ENCODE results near the gene SDK1. TPM values are rescaled to one million over a fixed set of nuclear protein-coding genes. Genes with fewer than 3 reads are reported as not detected.

The SDK1 gene
- total RNA-seq, 1 donor from 2014 or later = 10.4 TPM

GRCh38 chr7:3712841-3713240 is 411.8 kb downstream of the SDK1 start:
- Histone ChIP-seq H3K9me3 (no peaks in the 10 kb centered on the region), H3K36me3 (no peaks in the 10 kb centered on the region), H3K4me3 (no peak overlapping the region), H3K4me1 (no peaks in the 10 kb centered on the region), H3K27me3 (no peaks in the 10 kb centered on the region), H3K27ac (no peak overlapping the region)
- intact Hi-C loops (cut with DNase I) = no loop called here
- no peak for DNase-seq
- no peak for TF ChIP-seq CTCF (IDR thresholded peaks at IDR 0.05)
- peak; percentile 17 for ATAC-seq

GRCh38 chr7:3721422-3721821 is 420.4 kb downstream of the SDK1 start:
- Histone ChIP-seq H3K27ac (no peak overlapping the region), H3K36me3 (no peaks in the 10 kb centered on the region), H3K4me3 (no peak overlapping the region), H3K27me3 (no peaks in the 10 kb centered on the region), H3K9me3 (no peaks in the 10 kb centered on the region), H3K4me1 (no peaks in the 10 kb centered on the region)
- ATAC-seq = no peak
- intact Hi-C loops (cut with DNase I) = no loop called here
- DNase-seq = no peak
- TF ChIP-seq CTCF (IDR thresholded peaks at IDR 0.05) = no peak

- peak; percentile 10 for TF ChIP-seq CTCF (IDR thresholded peaks at IDR 0.05)
- no peaks in the 10 kb centered on the region for H3K36me3 ChIP-seq
- no peak overlapping the region for H3K27ac ChIP-seq
- ATAC-seq = peak; percentile 26
- no peak overlapping the region for H3K4me3 ChIP-seq
- no peaks in the 10 kb centered on the region for H3K27me3 ChIP-seq
- no peaks in the 10 kb centered on the region for H3K4me1 ChIP-seq
- H3K9me3 ChIP-seq = no peaks in the 10 kb centered on the region
- intact Hi-C loops (cut with DNase I) = no loop called here
- no peak for DNase-seq
These were observed 421.4 kb downstream of the SDK1 start for GRCh38 chr7:3722396-3722922.

- no peak for DNase-seq
- Histone ChIP-seq H3K36me3 (no peaks in the 10 kb centered on the region), H3K27ac (no peak overlapping the region), H3K27me3 (no peaks in the 10 kb centered on the region), H3K4me1 (no peaks in the 10 kb centered on the region), H3K9me3 (no peaks in the 10 kb centered on the region), H3K4me3 (no peak overlapping the region)
- no peak for TF ChIP-seq CTCF (IDR thresholded peaks at IDR 0.05)
- intact Hi-C loops (cut with DNase I) = no loop called here
- ATAC-seq = peak; percentile 33
These were observed 424.4 kb downstream of the SDK1 start for GRCh38 chr7:3725155-3726059.

- H3K4me3 ChIP-seq = no peak overlapping the region
- intact Hi-C loops (cut with DNase I) = no loop called here
- ATAC-seq = no peak
- H3K36me3 ChIP-seq = no peaks in the 10 kb centered on the region
- DNase-seq = no peak
- TF ChIP-seq CTCF (IDR thresholded peaks at IDR 0.05) = no peak
- no peaks in the 10 kb centered on the region for H3K27me3 ChIP-seq
- no peaks in the 10 kb centered on the region for H3K4me1 ChIP-seq
- no peaks in the 10 kb centered on the region for H3K9me3 ChIP-seq
- H3K27ac ChIP-seq = no peak overlapping the region
These were observed 429.2 kb downstream of the SDK1 start for GRCh38 chr7:3730276-3730675.

Measured in upper lobe of right lung (tissue), 1 donor.